ENCODE measurements around the gene NEK7.
"Not testable (repeated sequence)": the region's sequence is repeated elsewhere in the genome, so short reads cannot be mapped to it uniquely, and the experiment has no call there.

Gene NEK7

GRCh38 chr1:198168227-198168626 lies 11.4 kb downstream of the NEK7 start:
- no peak for DNase-seq (ENCODE audit: low read depth in 1 of 2, low spot score in 1 of 2)

- no peak for DNase-seq (ENCODE audit: low read depth in 1 of 2, low spot score in 1 of 2)
Observed at GRCh38 chr1:198169672-198170071, 12.9 kb downstream of the NEK7 start.

GRCh38 chr1:198171667-198172540 lies 15.1 kb downstream of the NEK7 start:
- DNase-seq (ENCODE audit: low read depth in 1 of 2, low spot score in 1 of 2) = no peak

GRCh38 chr1:198173832-198174231 lies 17.0 kb downstream of the NEK7 start:
- DNase-seq (ENCODE audit: low read depth in 1 of 2, low spot score in 1 of 2) = no peak

- no peak for DNase-seq (ENCODE audit: low read depth in 1 of 2, low spot score in 1 of 2)
Observed at GRCh38 chr1:198174297-198174696, 17.5 kb downstream of the NEK7 start.

- no peak for DNase-seq (ENCODE audit: low read depth in 1 of 2, low spot score in 1 of 2)
Observed at GRCh38 chr1:198175423-198176170, 18.8 kb downstream of the NEK7 start.

GRCh38 chr1:198176179-198176578 lies 19.4 kb downstream of the NEK7 start:
- DNase-seq (ENCODE audit: low read depth in 1 of 2, low spot score in 1 of 2) = no peak

GRCh38 chr1:198177546-198177945 lies 20.7 kb downstream of the NEK7 start:
- DNase-seq (ENCODE audit: low read depth in 1 of 2, low spot score in 1 of 2) = no peak

- no peak for DNase-seq (ENCODE audit: low read depth in 1 of 2, low spot score in 1 of 2)
Observed at GRCh38 chr1:198178615-198179014, 21.8 kb downstream of the NEK7 start.

- DNase-seq (ENCODE audit: low read depth in 1 of 2, low spot score in 1 of 2) = no peak
Observed at GRCh38 chr1:198179556-198179981, 22.8 kb downstream of the NEK7 start.

DNA sequence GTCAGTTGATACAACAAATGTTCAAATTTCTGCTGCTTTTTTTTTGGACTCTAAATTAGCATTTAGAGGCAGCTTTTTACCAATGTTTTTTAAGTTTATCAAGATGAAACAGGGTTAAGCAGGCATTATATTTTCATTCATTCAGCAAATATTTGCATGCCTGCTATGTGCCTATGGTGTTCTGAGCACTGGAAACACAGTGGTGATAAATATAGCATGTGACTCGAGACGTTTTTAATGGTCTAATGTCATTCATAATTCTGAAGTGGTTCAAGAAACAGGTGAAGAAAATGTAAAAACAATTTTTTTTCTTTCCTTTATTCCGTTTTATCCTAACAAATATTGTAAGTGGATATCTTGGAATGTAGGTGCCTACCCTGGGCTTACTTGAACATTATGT lies 26.8 kb downstream of the NEK7 start:
- DNase-seq (ENCODE audit: low read depth in 1 of 2, low spot score in 1 of 2) = no peak

GRCh38 chr1:198184516-198184915 lies 27.7 kb downstream of the NEK7 start:
- DNase-seq (ENCODE audit: low read depth in 1 of 2, low spot score in 1 of 2) = no peak

DNA sequence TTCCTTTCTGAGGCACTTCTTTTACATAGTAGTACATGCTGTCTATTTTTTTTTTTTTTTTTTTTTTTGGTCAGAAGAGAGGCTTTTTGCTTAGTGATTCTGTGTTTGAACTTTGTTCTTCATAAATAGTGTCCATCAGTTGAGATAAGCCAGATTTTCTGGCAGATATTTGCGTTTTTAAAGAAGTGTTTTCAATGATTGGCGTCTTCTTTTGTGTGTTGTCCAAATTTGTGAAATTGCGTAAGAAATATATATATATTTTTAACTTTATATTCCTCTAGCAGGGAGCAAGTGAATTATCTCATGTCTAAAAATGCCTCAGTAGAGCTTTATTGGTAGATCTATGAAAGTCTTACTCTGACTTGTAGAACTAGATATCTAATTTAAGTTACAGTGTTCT lies 28.3 kb downstream of the NEK7 start:
- no peak for DNase-seq (ENCODE audit: low read depth in 1 of 2, low spot score in 1 of 2)

GRCh38 chr1:198185759-198186158 lies 29.0 kb downstream of the NEK7 start:
- no peak for DNase-seq (ENCODE audit: low read depth in 1 of 2, low spot score in 1 of 2)

DNA sequence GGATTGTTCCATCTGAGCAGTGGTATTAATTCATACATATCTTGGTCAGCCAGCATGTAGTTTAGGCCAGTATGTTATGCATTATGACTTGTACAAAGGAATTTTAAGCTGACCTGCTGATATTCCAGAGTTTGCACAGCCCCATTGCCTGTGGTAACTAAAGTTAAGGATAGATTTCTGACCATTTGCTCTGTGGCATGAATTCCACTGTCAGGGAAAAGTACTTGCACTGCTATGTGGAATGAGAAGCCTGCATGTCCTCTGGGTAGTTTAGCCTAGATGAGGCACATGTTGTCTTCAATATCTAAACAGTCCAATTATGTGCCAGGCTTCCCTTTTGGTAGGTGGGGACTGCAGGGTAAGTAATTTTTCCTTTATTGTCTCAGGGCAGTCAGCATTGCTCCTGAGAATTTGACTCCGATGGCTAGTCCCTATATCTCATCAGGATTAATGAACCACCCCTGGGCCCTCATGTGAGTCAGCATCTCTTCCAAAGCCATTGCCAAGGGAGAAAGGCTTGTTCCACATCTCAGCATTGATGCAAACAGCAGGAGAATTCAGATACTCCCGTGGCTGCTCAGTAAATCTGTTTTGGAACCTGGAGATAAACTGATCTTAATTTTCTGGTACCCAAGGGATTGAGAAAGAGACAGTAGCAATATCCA lies 30.2 kb downstream of the NEK7 start:
- DNase-seq (ENCODE audit: low read depth in 1 of 2, low spot score in 1 of 2) = no peak

DNA sequence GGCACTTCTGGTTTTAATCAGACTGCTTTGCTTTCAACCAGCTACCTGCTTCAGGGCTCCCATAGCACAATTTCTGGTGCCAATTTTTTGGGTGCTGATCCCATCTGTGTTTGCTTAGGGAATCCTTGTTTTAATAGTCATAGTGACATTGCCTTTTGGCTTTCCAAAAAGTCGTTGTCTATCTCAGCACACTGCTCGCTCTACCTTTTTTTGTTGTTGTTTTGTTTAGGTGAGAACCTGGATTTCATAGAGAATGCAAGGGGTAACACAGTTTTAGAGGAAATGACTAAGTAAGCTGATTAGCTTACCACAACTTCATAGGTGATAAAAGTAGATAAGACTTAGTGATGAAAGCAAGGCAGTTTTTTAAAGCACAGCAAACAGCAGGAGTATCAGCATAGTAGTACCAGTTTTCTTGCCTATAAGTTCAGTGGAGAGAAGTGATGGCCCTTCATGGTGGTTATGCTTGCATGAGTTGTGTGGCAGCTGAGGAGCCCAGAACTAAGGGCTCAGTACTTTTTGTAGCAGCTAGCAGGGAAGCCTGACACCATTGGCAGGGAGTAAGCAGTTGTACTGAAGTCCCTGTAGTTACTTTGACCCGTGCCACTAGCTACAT lies 31.3 kb downstream of the NEK7 start:
- no peak for DNase-seq (ENCODE audit: low read depth in 1 of 2, low spot score in 1 of 2)

DNA sequence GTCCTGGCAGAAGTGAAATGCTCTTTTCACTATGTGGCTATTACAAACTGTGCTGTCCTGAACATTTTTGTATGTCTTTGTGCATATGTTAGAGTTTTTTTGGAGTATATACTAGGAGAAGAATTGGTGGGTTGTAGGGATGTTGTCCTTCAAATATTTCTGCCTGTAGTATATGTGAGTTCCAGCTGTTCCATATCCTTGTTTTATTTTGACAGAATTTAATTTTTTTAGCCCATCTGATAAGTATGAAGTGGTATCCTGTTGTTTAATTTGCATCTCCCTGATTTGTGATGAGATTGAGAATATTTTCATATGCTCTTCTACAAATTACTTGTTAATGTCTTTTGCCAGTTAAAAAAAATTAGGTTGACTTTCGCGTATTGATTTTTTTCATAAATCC lies 34.3 kb downstream of the NEK7 start:
- DNase-seq (ENCODE audit: low read depth in 1 of 2, low spot score in 1 of 2) = no peak

DNA sequence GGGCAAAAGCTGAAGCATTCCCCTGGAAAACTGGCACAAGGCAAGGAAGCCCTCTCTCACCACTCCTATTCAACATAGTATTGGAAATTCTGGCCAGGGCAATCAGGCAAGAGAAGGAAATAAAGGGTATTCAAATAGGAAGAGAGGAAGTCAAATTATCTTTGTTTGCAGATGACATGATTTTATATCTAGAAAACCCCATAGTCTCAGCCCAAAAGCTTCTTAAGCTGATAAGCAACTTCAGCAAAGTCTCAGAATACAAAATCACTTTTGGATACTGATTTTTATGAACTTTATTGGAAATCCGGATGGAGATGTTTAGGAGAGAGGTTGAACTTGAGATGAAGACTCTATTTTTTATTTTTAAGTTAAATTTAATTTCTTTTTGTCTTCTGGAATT lies 37.1 kb downstream of the NEK7 start:
- DNase-seq (ENCODE audit: low read depth in 1 of 2, low spot score in 1 of 2) = not testable (repeated sequence)

GRCh38 chr1:198196630-198197029 lies 39.8 kb downstream of the NEK7 start:
- no peak for DNase-seq (ENCODE audit: low read depth in 1 of 2, low spot score in 1 of 2)

DNA sequence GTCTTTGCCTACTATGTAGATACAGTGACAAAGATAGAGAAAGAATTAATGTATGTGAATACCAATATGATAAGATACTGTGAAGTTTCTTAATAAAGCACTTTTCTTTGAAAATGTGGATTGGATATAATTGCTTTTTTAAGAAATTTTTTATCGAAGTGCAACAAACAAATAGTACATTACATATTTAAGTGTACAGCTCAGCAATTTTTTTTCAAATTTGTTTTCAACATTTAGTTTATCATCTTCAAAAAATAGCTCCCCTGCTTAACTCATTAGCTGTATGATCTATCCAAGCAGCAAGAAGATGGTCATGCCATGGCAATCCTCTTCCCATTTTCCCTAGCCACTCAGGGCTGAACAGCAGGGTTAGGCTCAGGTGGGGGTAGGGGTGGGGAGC lies 40.5 kb downstream of the NEK7 start:
- DNase-seq (ENCODE audit: low read depth in 1 of 2, low spot score in 1 of 2) = no peak

DNA sequence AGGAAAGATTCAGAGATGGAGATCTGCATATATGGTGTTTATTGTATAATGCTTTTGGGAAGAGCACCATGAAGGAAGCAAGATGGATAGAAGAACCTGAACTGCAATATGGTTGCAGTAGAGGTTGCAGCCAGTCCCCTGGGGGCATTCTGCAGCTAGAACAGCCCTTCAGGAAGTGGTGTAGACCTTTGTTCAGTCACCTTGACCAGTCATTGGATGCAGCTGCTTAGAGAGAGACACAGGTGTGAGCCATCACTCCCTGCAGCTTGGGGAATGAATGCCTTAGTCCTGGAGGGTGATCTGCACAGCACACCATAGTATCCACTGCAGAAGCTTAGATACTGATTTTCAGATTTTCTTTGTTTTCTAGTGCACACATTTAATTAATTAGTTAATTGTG lies 42.3 kb downstream of the NEK7 start:
- no peak for DNase-seq (ENCODE audit: low read depth in 1 of 2, low spot score in 1 of 2)
